Liver (tissue), 9 donors: ENCODE data around the gene ERVMER34-1. TPM values are rescaled to one million over a fixed set of nuclear protein-coding genes. Genes with fewer than 3 reads are reported as not detected.

Experiments
- DNase-seq: peaks from one replicate; pipeline ENCODE4 v3.0.0-alpha.2; 2017; ENCODE audit warnings: low spot score
- H3K27ac ChIP-seq, 2 donors: one replicate each; pipeline ENCODE4 v1.7.0; 2013; ENCODE audit warnings: inconsistent platforms in 2 of 2, low read length in 2 of 2, control low read depth in 1 of 2, low read depth in 1 of 2, mild to moderate bottlenecking in 1 of 2
- H3K27me3 ChIP-seq, 4 donors: one replicate each; pipeline versions ENCODE4 v1.6.1 to v1.7.0; 2013; ENCODE audit warnings: low read length in 3 of 4, inconsistent platforms in 1 of 4, mild to moderate bottlenecking in 1 of 4, moderate library complexity in 1 of 4; ENCODE audit not compliant: control insufficient read depth in 4 of 4, insufficient read depth in 4 of 4
- H3K36me3 ChIP-seq, 4 donors: one replicate each; pipeline versions ENCODE4 v1.6.1 to v1.7.0; 2013; ENCODE audit warnings: low read length in 3 of 4, mild to moderate bottlenecking in 3 of 4, low read depth in 1 of 4, moderate library complexity in 1 of 4; ENCODE audit not compliant: control insufficient read depth in 4 of 4, insufficient read depth in 3 of 4
- H3K4me1 ChIP-seq, 4 donors: one replicate each; pipeline versions ENCODE4 v1.6.1 to v1.7.0; 2013; ENCODE audit warnings: low read length in 3 of 4, mild to moderate bottlenecking in 3 of 4, moderate library complexity in 1 of 4; ENCODE audit not compliant: control insufficient read depth in 4 of 4, insufficient read depth in 4 of 4
- H3K4me3 ChIP-seq, 3 donors: one replicate each; pipeline versions ENCODE4 v1.6.1 to v1.7.0; 2013; ENCODE audit warnings: low read length in 3 of 3, control low read depth in 1 of 3, low read depth in 1 of 3, mild to moderate bottlenecking in 1 of 3
- H3K9ac ChIP-seq, 2 donors: one replicate each; pipeline ENCODE4 v1.7.0; 2013; ENCODE audit warnings: low read length in 2 of 2, mild to moderate bottlenecking in 2 of 2, moderate library complexity in 2 of 2, control low read depth in 1 of 2, low read depth in 1 of 2
- H3K9me3 ChIP-seq, 4 donors: one replicate each; pipeline versions ENCODE4 v1.6.1 to v1.7.0; 2013; ENCODE audit warnings: low read length in 3 of 4; ENCODE audit not compliant: control insufficient read depth in 4 of 4
- EGR1 ChIP-seq, 2 donors: IDR thresholded peaks; 2 replicates each; pipeline ENCODE4 v1.6.1; 2016 to 2018; ENCODE audit warnings: antibody characterized with exemption in 2 of 2, low read depth in 2 of 2
- FOXA1 ChIP-seq: IDR thresholded peaks from 2 replicates; pipeline ENCODE4 v1.6.1; 2016; ENCODE audit warnings: antibody characterized with exemption
- FOXA2 ChIP-seq: IDR thresholded peaks from 2 replicates; pipeline ENCODE4 v1.6.1; 2016; ENCODE audit warnings: antibody characterized with exemption
- GABPA ChIP-seq, 2 donors: IDR thresholded peaks in 1 of 2; conservative IDR thresholded peaks in 1 of 2; 2 replicates each; pipeline ENCODE4 v1.6.1; 2016; ENCODE audit warnings: antibody characterized with exemption in 2 of 2, mild to moderate bottlenecking in 1 of 2, moderate library complexity in 1 of 2
- HNF4A ChIP-seq, 2 donors: conservative IDR thresholded peaks; 2 replicates each; pipeline ENCODE4 v1.6.1; 2016; ENCODE audit warnings: antibody characterized with exemption in 2 of 2, mild to moderate bottlenecking in 2 of 2
- HNF4G ChIP-seq: IDR thresholded peaks from 2 replicates; pipeline ENCODE4 v1.6.1; 2016; ENCODE audit warnings: antibody characterized with exemption
- JUND ChIP-seq, 2 donors: IDR thresholded peaks; 2 replicates each; pipeline ENCODE4 v1.6.1; 2016; ENCODE audit warnings: antibody characterized with exemption in 2 of 2
- NR2F2 ChIP-seq: IDR thresholded peaks from 2 replicates; pipeline ENCODE4 v1.6.1; 2016; ENCODE audit warnings: antibody characterized with exemption
- RAD21 ChIP-seq, 2 donors: IDR thresholded peaks; 2 replicates each; pipeline ENCODE4 v1.6.1; 2016; ENCODE audit warnings: antibody characterized with exemption in 2 of 2, mild to moderate bottlenecking in 2 of 2
- RXRA ChIP-seq, 2 donors: IDR thresholded peaks; 2 replicates each; pipeline ENCODE4 v1.6.1; 2017 to 2018; ENCODE audit warnings: antibody characterized with exemption in 2 of 2, mild to moderate bottlenecking in 1 of 2
- SP1 ChIP-seq: IDR thresholded peaks from 2 replicates; pipeline ENCODE4 v1.6.1; 2018; ENCODE audit warnings: antibody characterized with exemption, mild to moderate bottlenecking
- TAF1 ChIP-seq: conservative IDR thresholded peaks from 2 replicates; pipeline ENCODE4 v1.6.1; 2016; ENCODE audit warnings: antibody characterized with exemption, mild to moderate bottlenecking
- YY1 ChIP-seq: IDR thresholded peaks from 2 replicates; pipeline ENCODE4 v1.6.1; 2016; ENCODE audit warnings: antibody characterized with exemption, mild to moderate bottlenecking
- WGBS: extraction: QIAGEN DNeasy Blood & Tissue Kit; methylation state at CpG from one replicate; pipeline ENCODE4 v1.1.7; 2013; 5-methylcytosine and 5-hydroxymethylcytosine counted together
- polyA plus RNA-seq, 2 donors: library from polyadenylated mRNA; stranded (reverse) in 1 of 2; unstranded in 1 of 2; fragments of 200-250 nt in 1 of 2; fragments of >200 nt in 1 of 2; fragmentation: Nextera tagmentation in 1 of 2; extraction: Ambion mirVana in 1 of 2; gene quantifications; one replicate each; pipeline versions ENCODE4 v1.2.1 to v1.2.3, GENCODE V29; 2013 to 2015
- total RNA-seq, 2 donors: library from RNA; depleted of rRNA; stranded (reverse); fragments of >200 nt; gene quantifications; one replicate each; pipeline ENCODE4 v1.2.3, GENCODE V29; 2014
- TF ChIP-seq, protein P1 (sequence below): IDR thresholded peaks from 2 replicates; pipeline ENCODE4 v1.6.1; 2016; ENCODE audit warnings: antibody characterized with exemption
- TF ChIP-seq, protein P2 (sequence below): fragments of 150-350 bp; IDR thresholded peaks from 2 replicates; pipeline ENCODE4 v1.5.1; 2017; ENCODE audit warnings: improper control_type of control experiment, low read depth, low read length; ENCODE audit not compliant: missing input control
- TF ChIP-seq, protein P3 (sequence below): IDR thresholded peaks from 2 replicates; pipeline ENCODE4 v1.6.1; 2016; ENCODE audit warnings: antibody characterized with exemption, mild to moderate bottlenecking
- TF ChIP-seq, protein P4 (sequence below): IDR thresholded peaks from 2 replicates; pipeline ENCODE4 v1.6.1; 2016; ENCODE audit warnings: antibody characterized with exemption
- TF ChIP-seq, protein P5 (sequence below): IDR thresholded peaks from 2 replicates; pipeline ENCODE4 v1.6.1; 2016; ENCODE audit warnings: antibody characterized with exemption
- donor health status: healthy.
- donor health status: healthy.
- donor health status: healthy.
- donor health status: healthy.
- donor health status: healthy.

The ERVMER34-1 gene
- total and polyA plus RNA-seq, 4 donors: under 0.01 to 0.08 (median 0.02) TPM; not detected in 1

DNA sequence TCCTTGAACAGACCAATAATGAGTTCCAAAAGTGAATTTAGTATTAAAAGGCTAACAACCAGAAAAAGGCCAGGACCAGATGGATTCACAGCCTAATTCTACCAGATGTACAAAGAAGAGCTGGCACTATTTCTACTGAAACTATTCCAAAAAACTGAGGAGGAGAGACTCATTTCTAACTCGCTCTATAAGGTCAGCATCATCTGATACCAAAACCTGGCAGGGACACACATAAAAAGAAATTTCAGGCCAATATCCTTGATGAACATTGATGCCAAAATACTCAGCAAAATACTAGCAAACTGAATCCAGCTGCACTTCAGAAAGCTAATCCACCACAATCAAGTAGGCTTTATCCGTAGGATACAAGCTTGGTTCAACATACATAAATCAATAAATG lies 56.3 kb downstream of the ERVMER34-1 start:
- TF ChIP-seq HNF4A (conservative IDR thresholded peaks at IDR 0.05): no peak
- TF ChIP-seq GABPA (IDR thresholded peaks at IDR 0.05 in 1 of 2, conservative IDR thresholded peaks at IDR 0.05 in 1 of 2): no peak
- no peak for TF ChIP-seq YY1
- TF ChIP-seq, protein P1, sequence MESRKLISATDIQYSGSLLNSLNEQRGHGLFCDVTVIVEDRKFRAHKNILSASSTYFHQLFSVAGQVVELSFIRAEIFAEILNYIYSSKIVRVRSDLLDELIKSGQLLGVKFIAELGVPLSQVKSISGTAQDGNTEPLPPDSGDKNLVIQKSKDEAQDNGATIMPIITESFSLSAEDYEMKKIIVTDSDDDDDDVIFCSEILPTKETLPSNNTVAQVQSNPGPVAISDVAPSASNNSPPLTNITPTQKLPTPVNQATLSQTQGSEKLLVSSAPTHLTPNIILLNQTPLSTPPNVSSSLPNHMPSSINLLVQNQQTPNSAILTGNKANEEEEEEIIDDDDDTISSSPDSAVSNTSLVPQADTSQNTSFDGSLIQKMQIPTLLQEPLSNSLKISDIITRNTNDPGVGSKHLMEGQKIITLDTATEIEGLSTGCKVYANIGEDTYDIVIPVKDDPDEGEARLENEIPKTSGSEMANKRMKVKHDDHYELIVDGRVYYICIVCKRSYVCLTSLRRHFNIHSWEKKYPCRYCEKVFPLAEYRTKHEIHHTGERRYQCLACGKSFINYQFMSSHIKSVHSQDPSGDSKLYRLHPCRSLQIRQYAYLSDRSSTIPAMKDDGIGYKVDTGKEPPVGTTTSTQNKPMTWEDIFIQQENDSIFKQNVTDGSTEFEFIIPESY: no peak
- TF ChIP-seq HNF4G: no peak
- TF ChIP-seq FOXA2: no peak
- TF ChIP-seq, protein P2, sequence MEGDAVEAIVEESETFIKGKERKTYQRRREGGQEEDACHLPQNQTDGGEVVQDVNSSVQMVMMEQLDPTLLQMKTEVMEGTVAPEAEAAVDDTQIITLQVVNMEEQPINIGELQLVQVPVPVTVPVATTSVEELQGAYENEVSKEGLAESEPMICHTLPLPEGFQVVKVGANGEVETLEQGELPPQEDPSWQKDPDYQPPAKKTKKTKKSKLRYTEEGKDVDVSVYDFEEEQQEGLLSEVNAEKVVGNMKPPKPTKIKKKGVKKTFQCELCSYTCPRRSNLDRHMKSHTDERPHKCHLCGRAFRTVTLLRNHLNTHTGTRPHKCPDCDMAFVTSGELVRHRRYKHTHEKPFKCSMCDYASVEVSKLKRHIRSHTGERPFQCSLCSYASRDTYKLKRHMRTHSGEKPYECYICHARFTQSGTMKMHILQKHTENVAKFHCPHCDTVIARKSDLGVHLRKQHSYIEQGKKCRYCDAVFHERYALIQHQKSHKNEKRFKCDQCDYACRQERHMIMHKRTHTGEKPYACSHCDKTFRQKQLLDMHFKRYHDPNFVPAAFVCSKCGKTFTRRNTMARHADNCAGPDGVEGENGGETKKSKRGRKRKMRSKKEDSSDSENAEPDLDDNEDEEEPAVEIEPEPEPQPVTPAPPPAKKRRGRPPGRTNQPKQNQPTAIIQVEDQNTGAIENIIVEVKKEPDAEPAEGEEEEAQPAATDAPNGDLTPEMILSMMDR: no peak
- TF ChIP-seq, protein P3, sequence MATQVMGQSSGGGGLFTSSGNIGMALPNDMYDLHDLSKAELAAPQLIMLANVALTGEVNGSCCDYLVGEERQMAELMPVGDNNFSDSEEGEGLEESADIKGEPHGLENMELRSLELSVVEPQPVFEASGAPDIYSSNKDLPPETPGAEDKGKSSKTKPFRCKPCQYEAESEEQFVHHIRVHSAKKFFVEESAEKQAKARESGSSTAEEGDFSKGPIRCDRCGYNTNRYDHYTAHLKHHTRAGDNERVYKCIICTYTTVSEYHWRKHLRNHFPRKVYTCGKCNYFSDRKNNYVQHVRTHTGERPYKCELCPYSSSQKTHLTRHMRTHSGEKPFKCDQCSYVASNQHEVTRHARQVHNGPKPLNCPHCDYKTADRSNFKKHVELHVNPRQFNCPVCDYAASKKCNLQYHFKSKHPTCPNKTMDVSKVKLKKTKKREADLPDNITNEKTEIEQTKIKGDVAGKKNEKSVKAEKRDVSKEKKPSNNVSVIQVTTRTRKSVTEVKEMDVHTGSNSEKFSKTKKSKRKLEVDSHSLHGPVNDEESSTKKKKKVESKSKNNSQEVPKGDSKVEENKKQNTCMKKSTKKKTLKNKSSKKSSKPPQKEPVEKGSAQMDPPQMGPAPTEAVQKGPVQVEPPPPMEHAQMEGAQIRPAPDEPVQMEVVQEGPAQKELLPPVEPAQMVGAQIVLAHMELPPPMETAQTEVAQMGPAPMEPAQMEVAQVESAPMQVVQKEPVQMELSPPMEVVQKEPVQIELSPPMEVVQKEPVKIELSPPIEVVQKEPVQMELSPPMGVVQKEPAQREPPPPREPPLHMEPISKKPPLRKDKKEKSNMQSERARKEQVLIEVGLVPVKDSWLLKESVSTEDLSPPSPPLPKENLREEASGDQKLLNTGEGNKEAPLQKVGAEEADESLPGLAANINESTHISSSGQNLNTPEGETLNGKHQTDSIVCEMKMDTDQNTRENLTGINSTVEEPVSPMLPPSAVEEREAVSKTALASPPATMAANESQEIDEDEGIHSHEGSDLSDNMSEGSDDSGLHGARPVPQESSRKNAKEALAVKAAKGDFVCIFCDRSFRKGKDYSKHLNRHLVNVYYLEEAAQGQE: no peak
- TF ChIP-seq, protein P4, sequence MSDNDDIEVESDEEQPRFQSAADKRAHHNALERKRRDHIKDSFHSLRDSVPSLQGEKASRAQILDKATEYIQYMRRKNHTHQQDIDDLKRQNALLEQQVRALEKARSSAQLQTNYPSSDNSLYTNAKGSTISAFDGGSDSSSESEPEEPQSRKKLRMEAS: no peak
- TF ChIP-seq EGR1 (IDR thresholded peaks at IDR 0.05; ENCODE audit: low read depth in 2 of 2): no peak
- no peak for TF ChIP-seq NR2F2
- TF ChIP-seq SP1: no peak
- TF ChIP-seq, protein P5, sequence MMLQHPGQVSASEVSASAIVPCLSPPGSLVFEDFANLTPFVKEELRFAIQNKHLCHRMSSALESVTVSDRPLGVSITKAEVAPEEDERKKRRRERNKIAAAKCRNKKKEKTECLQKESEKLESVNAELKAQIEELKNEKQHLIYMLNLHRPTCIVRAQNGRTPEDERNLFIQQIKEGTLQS: no peak
- no peak for TF ChIP-seq JUND (IDR thresholded peaks at IDR 0.05)
- no peak for TF ChIP-seq FOXA1
- TF ChIP-seq RXRA (IDR thresholded peaks at IDR 0.05): no peak
- no peak for TF ChIP-seq RAD21 (IDR thresholded peaks at IDR 0.05)
- no peak for TF ChIP-seq TAF1
- Histone ChIP-seq H3K27ac (no peak overlapping the region), H3K4me1 (peaks cover 0 to 2% (median under 1%) of the 10 kb centered on the region in 4 donors), H3K36me3 (no peaks in the 10 kb centered on the region), H3K27me3 (no peaks in the 10 kb centered on the region), H3K9me3 (peaks cover 0 to 7% (median 2%) of the 10 kb centered on the region in 4 donors), H3K4me3 (no peak overlapping the region), H3K9ac (no peak overlapping the region)
- 90% methylated on average over 2 of the region's 2 CpGs for whole genome bisulfite sequencing
- no peak for DNase-seq
